Cardiac muscle cell (in vitro differentiated cells and primary cell): ENCODE results near the gene ARFGAP3. TPM values are rescaled to one million over a fixed set of nuclear protein-coding genes. Genes with fewer than 3 reads are reported as not detected.

Experiments used
- DNase-seq, 2 donors: peaks; one replicate each; pipeline versions ENCODE4 v3.0.0 to v3.0.0-alpha.2; 2010 to 2017; ENCODE audit warnings: low read depth in 1 of 2, low spot score in 1 of 2
- H3K27ac ChIP-seq: fragments of 200-600 bp; sonication (generic); 2 replicates; pipeline ENCODE4 v1.5.1; 2016
- H3K27me3 ChIP-seq: fragments of 200-600 bp; sonication (generic); 2 replicates; pipeline ENCODE4 v1.6.0; 2016; ENCODE audit warnings: control low read depth
- H3K36me3 ChIP-seq: fragments of 200-600 bp; sonication (generic); 2 replicates; pipeline ENCODE4 v1.5.1; 2016; ENCODE audit warnings: control low read depth
- H3K4me1 ChIP-seq: fragments of 200-600 bp; sonication (generic); 2 replicates; pipeline ENCODE4 v1.8.1; 2017; ENCODE audit warnings: low read depth, mild to moderate bottlenecking, mixed run types
- H3K4me3 ChIP-seq: fragments of 200-600 bp; sonication (generic); 2 replicates; pipeline ENCODE4 v1.5.1; 2016; ENCODE audit warnings: mild to moderate bottlenecking
- H3K9me3 ChIP-seq: fragments of 200-600 bp; sonication (generic); 2 replicates; pipeline ENCODE4 v1.5.1; 2017; ENCODE audit warnings: low read depth, mild to moderate bottlenecking, control low read depth
- CTCF ChIP-seq: IDR thresholded peaks from 2 replicates; pipeline ENCODE4 v1.5.1; 2012; ENCODE audit warnings: low read depth, mild to moderate bottlenecking, low read length
- polyA plus RNA-seq: library from polyadenylated mRNA; unstranded; fragments of >200 nt; fragmentation: Nextera tagmentation; extraction: Ambion mirVana; gene quantifications from 2 replicates; pipeline ENCODE4 v1.2.1, GENCODE V29; 2016
- total RNA-seq: library from RNA; depleted of rRNA; stranded (reverse); fragments of >200 nt; gene quantifications from 2 replicates; pipeline ENCODE4 v1.2.3, GENCODE V29; 2016

ARFGAP3 gene
- total and polyA plus RNA-seq, 2 experiments from 2014 or later: 26.3 to 38.2 TPM

DNA sequence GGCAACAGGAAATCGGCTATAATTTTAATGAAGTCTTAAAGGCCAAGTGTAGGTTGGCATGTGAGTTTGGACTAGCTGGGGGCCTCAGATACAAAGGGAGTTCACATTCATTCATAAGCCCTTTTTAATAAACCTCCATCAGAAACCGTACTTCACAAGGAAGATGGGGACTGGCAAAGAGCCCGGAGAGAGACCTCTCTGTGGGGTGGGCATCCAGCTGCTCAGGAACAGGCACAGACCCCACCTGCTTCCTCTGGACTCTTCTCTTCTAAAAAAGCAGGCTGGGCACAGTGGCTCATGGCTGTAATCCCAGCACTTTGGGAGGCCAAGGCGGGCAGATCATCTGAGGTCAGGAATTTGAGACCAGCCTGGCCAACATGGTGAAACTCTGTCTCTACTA is 3.9 kb upstream of the ARFGAP3 start:
- TF ChIP-seq CTCF: no peak
- Histone ChIP-seq H3K36me3 (no peaks in the 10 kb centered on the region), H3K4me1 (peaks cover under 1% of the 10 kb centered on the region), H3K27ac (no peak overlapping the region), H3K27me3 (no peaks in the 10 kb centered on the region), H3K4me3 (no peak overlapping the region), H3K9me3 (no peaks in the 10 kb centered on the region)
- DNase-seq: no peak

- Histone ChIP-seq H3K27me3 (no peaks in the 10 kb centered on the region), H3K27ac (no peak overlapping the region), H3K9me3 (no peaks in the 10 kb centered on the region), H3K4me1 (peaks cover 9% of the 10 kb centered on the region), H3K4me3 (no peak overlapping the region), H3K36me3 (no peaks in the 10 kb centered on the region)
- no peak for DNase-seq
- no peak for TF ChIP-seq CTCF
Observed at GRCh38 chr22:42857845-42858481, 890 bp upstream of the ARFGAP3 start.

DNA sequence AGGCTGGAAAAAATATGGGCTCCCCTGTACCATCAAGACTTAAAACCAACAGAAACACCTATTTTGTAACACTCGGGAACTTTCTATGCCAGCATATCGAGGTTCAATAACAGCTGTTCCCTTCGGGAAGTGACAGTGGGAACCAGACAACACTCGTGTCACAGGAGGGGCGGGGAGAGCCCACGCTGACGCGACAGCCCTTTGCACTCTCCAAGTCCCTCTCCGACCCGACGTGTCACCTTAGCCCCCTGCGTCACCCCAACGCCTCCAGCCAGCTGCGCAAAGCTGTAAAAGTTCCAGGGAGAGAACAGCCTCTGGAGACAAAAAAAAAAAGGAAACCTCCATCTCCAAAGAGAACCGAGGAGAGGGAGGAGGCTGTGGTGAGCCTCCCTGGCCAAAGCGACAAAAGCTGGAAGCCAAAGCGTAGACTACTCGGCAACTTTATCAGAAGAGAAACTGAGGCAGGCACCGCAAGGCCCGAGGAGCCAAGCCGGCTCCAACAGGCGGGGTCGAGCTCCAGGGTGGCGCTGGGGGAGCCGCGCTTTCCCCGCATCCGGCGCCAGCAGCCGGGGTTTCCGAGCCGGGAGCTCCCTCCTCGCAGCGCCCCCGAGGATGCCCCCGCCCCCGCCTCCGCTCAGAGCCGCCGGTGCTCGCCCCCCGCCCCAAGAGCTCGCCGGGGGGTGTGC is 751 bp downstream of the ARFGAP3 start:
- Histone ChIP-seq H3K27me3 (no peaks in the 10 kb centered on the region), H3K36me3 (no peaks in the 10 kb centered on the region), H3K27ac (peak overlapping the region; percentile 95), H3K9me3 (no peaks in the 10 kb centered on the region), H3K4me3 (peak overlapping the region; percentile 94), H3K4me1 (peaks cover 9% of the 10 kb centered on the region)
- peak; percentile 28 to 54 for DNase-seq
- no peak for TF ChIP-seq CTCF

DNA sequence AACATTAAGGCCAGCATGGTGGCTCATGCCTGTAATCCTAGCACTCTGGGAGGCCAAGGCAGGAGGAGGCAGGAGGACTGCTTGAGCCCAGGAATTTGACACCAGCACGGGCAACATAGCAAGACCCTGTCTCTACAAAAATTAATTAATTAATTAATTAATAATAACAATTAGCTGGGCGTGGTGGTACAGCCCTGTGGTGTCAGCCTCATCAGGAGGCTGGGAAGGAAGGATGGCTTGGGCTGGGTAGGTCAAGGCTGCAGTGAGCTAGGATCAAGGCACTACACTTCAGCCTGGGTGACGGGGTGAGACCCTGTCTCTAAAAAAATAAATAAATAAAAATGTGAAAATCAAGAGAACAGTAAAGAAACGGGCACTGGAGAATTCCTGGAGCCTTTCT is 1.4 kb downstream of the ARFGAP3 start:
- Histone ChIP-seq H3K36me3 (no peaks in the 10 kb centered on the region), H3K9me3 (no peaks in the 10 kb centered on the region), H3K4me3 (peak overlapping the region; percentile 94), H3K4me1 (peaks cover 9% of the 10 kb centered on the region), H3K27ac (peak overlapping the region; percentile 95), H3K27me3 (no peaks in the 10 kb centered on the region)
- TF ChIP-seq CTCF: no peak
- DNase-seq: no peak

- no peaks in the 10 kb centered on the region for H3K27me3 ChIP-seq
- H3K27ac ChIP-seq: no peak overlapping the region
- no peak for DNase-seq
Observed at GRCh38 chr22:42855211-42855610, 1.9 kb downstream of the ARFGAP3 start.

More at GRCh38 chr22:42855211-42855610, 1.9 kb downstream of the ARFGAP3 start:
- H3K9me3 ChIP-seq: no peaks in the 10 kb centered on the region
- no peak overlapping the region for H3K4me3 ChIP-seq
- no peak for TF ChIP-seq CTCF
- peaks cover 9% of the 10 kb centered on the region for H3K4me1 ChIP-seq
- H3K36me3 ChIP-seq: no peaks in the 10 kb centered on the region
